Osteoblast (primary cell): ENCODE results near the gene SCN7A. TPM values are rescaled to one million over a fixed set of nuclear protein-coding genes. Genes with fewer than 3 reads are reported as not detected.
"Not testable (repeated sequence)": the region's sequence is repeated elsewhere in the genome, so short reads cannot be mapped to it uniquely, and the experiment has no call there.

Experiments used
- DNase-seq: peaks from one replicate; pipeline ENCODE4 v3.0.0; 2011; ENCODE audit warnings: low spot score, mixed read lengths; ENCODE audit not compliant: insufficient read length; ENCODE audit errors: missing footprints
- H2AFZ ChIP-seq: 2 replicates; pipeline ENCODE4 v1.6.0; 2011; ENCODE audit warnings: mild to moderate bottlenecking, low read length
- H3K27ac ChIP-seq: 2 replicates; pipeline ENCODE4 v1.5.1; 2011; ENCODE audit warnings: mild to moderate bottlenecking, low read depth, low read length, moderate library complexity
- H3K27me3 ChIP-seq: 2 replicates; pipeline ENCODE4 v1.6.0; 2012; ENCODE audit warnings: mild to moderate bottlenecking, control low read depth, inconsistent platforms, low read length, moderate library complexity; ENCODE audit not compliant: insufficient read depth
- H3K36me3 ChIP-seq: 2 replicates; pipeline ENCODE4 v1.5.1; 2011; ENCODE audit warnings: mild to moderate bottlenecking, low read length, control low read depth, moderate library complexity; ENCODE audit not compliant: insufficient read depth
- H3K4me1 ChIP-seq: 2 replicates; pipeline ENCODE4 v1.5.1; 2011; ENCODE audit warnings: mild to moderate bottlenecking, low read length, control low read depth, moderate library complexity; ENCODE audit not compliant: insufficient read depth
- H3K4me2 ChIP-seq: 2 replicates; pipeline ENCODE4 v1.6.0; 2011; ENCODE audit warnings: mild to moderate bottlenecking, low read length; ENCODE audit not compliant: insufficient read depth
- H3K4me3 ChIP-seq: fragments of 200-600 bp; sonication (generic); 3 replicates; pipeline ENCODE4 v1.5.1; 2012; ENCODE audit warnings: mild to moderate bottlenecking, low read length, inconsistent platforms; ENCODE audit not compliant: insufficient read depth
- H3K79me2 ChIP-seq: 2 replicates; pipeline ENCODE4 v1.6.0; 2012; ENCODE audit warnings: mild to moderate bottlenecking, low read length, control low read depth, inconsistent platforms; ENCODE audit not compliant: insufficient read depth
- H3K9me3 ChIP-seq: 2 replicates; pipeline ENCODE4 v1.5.1; 2011; ENCODE audit warnings: low read depth, low read length, control low read depth
- H4K20me1 ChIP-seq: 2 replicates; pipeline ENCODE4 v1.6.0; 2012; ENCODE audit warnings: mild to moderate bottlenecking, low read length, control low read depth; ENCODE audit not compliant: insufficient read depth
- CTCF ChIP-seq: IDR thresholded peaks from 2 replicates; pipeline ENCODE4 v1.5.1; 2011; ENCODE audit warnings: mild to moderate bottlenecking, low read depth, low read length, moderate library complexity; ENCODE audit errors: extremely low read depth
- total RNA-seq: library from RNA; depleted of rRNA; stranded (reverse); fragments of >200 nt; gene quantifications from 2 replicates; pipeline ENCODE4 v1.2.3, GENCODE V29; 2012

Gene SCN7A
- total RNA-seq, 1 donor, result not detected

DNA sequence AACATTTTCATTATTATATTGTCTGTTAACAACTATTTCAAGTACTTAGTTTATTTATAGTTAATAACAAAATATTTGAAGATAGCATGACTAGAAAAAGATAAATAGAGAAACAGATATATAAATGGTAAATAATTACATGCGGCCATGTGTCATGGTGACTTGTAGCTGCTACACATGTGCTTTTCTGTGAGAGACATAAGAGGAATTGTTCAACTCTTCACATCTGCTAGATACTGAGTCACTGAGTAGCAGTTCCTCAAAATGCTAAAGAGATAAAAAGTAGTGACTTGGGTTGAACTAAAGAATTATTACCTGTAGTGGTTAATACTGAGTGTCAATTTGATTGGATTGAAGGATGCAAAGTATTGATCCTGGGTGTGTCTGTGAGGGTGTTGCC, 80.8 kb downstream of the SCN7A start:
- no peaks in the 10 kb centered on the region for H3K27me3 ChIP-seq
- no peak for DNase-seq
- H3K36me3 ChIP-seq, result no peaks in the 10 kb centered on the region
- H3K79me2 ChIP-seq, result no peaks in the 10 kb centered on the region
- no peak overlapping the region for H3K27ac ChIP-seq
- no peak for TF ChIP-seq CTCF
- H3K4me3 ChIP-seq, result no peak overlapping the region
- no peak overlapping the region for H3K4me2 ChIP-seq
- H2AFZ ChIP-seq, result no peak overlapping the region
- H3K9me3 ChIP-seq, result no peaks in the 10 kb centered on the region
- H4K20me1 ChIP-seq, result no peaks in the 10 kb centered on the region
- H3K4me1 ChIP-seq, result peaks cover 17% of the 10 kb centered on the region

DNA sequence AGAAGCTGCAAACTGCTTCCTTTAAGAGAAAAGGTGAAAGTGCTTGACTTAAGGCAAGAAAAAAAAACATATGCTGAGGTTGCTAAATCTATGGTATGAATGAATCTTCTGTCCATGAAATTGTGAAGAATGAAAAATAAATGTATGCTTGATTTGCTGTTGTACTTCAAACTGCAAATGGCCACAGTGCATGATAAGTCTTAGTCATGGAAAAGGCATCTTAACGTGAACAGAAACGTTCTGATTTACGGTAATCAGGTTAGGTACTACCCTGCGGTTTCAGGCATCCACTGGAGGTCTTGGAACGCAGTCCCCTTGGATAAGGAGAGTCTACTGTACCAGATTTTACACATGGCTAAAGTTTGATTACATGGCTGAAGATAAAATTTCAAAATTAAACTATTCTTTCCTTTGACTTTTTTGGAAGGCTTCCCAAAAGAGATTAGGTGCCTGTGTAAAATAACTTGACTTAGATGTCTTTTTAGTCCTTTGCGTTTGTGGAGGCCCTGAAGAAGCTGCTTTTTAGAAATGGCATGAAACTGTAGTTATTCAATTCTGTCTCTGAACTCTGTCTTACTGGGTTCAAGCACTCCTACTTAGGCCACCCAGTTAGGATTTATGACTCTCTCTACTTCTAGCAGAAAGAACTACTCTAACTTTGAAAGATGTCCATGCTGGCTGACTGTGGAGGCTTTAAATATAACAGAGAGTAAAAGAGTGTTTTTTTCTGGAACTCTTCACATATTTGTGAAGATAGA, 82.4 kb downstream of the SCN7A start:
- no peaks in the 10 kb centered on the region for H3K9me3 ChIP-seq
- peak overlapping the region; percentile 42 for H3K27ac ChIP-seq
- peak overlapping the region; percentile 59 for H2AFZ ChIP-seq
- peaks cover 17% of the 10 kb centered on the region for H3K4me1 ChIP-seq
- no peaks in the 10 kb centered on the region for H3K27me3 ChIP-seq
- H3K79me2 ChIP-seq, result no peaks in the 10 kb centered on the region
- TF ChIP-seq CTCF, result no peak
- no peaks in the 10 kb centered on the region for H4K20me1 ChIP-seq
- peak overlapping the region; percentile 44 for H3K4me3 ChIP-seq
- DNase-seq, result no peak
- H3K36me3 ChIP-seq, result no peaks in the 10 kb centered on the region
- H3K4me2 ChIP-seq, result peak overlapping the region; percentile 76

- peaks cover 17% of the 10 kb centered on the region for H3K4me1 ChIP-seq
- TF ChIP-seq CTCF, result no peak
- no peaks in the 10 kb centered on the region for H3K36me3 ChIP-seq
- H3K27ac ChIP-seq, result peak overlapping the region; percentile 42
- H3K27me3 ChIP-seq, result no peaks in the 10 kb centered on the region
- no peak overlapping the region for H3K4me3 ChIP-seq
- peak overlapping the region; percentile 12 for H2AFZ ChIP-seq
- no peaks in the 10 kb centered on the region for H3K9me3 ChIP-seq
- H3K79me2 ChIP-seq, result no peaks in the 10 kb centered on the region
- DNase-seq, result peak; percentile 51
- no peaks in the 10 kb centered on the region for H4K20me1 ChIP-seq
- H3K4me2 ChIP-seq, result peak overlapping the region; percentile 76
Observed at GRCh38 chr2:166410828-166411472, 83.1 kb downstream of the SCN7A start.

GRCh38 chr2:166407746-166408145, 86.3 kb downstream of the SCN7A start:
- H3K27me3 ChIP-seq, DNase-seq, H4K20me1 ChIP-seq, H3K79me2 ChIP-seq, H3K4me2 ChIP-seq, H3K36me3 ChIP-seq, H3K9me3 ChIP-seq, H3K4me3 ChIP-seq, H3K27ac ChIP-seq, H2AFZ ChIP-seq: not testable (repeated sequence)
- peaks cover 17% of the 10 kb centered on the region for H3K4me1 ChIP-seq
